Cardiac septum (tissue), 1 donor: Measurements from ENCODE around the gene DNAL4. TPM values are rescaled to one million over a fixed set of nuclear protein-coding genes. Genes with fewer than 3 reads are reported as not detected.

ENCODE experiments used
- DNase-seq: peaks from one replicate; pipeline ENCODE4 v3.0.0-alpha.2; 2020; ENCODE audit warnings: low spot score
- intact Hi-C: fragments of 100-400 bp; cut with DNase I; formaldehyde crosslinking; loops from one replicate; pipeline ENCODE4 v1.14.0; 2022
- total RNA-seq: library from RNA; stranded (reverse); fragmentation: NEBNext Ultra II Directional; extraction: Animal tissue kit (Norgen Biotek cat#: 25700); gene quantifications from one replicate; pipeline ENCODE4 v1.2.1, GENCODE V29; 2021
- donor health status: DM: no; HTN: no; CAD: no.

DNAL4 gene
- total RNA-seq, 1 donor from 2014 or later, result 8.1 TPM

GRCh38 chr22:38733724-38734381, 60.1 kb downstream of the DNAL4 start:
- intact Hi-C loops, result no loop called here
- DNase-seq, result no peak

GRCh38 chr22:38733329-38733723, 60.6 kb downstream of the DNAL4 start:
- no peak for DNase-seq
- intact Hi-C loops, result no loop called here

GRCh38 chr22:38732251-38732815, 61.6 kb downstream of the DNAL4 start:
- DNase-seq, result no peak
- intact Hi-C loops, result no loop called here

GRCh38 chr22:38731703-38732161, 62.2 kb downstream of the DNAL4 start:
- no peak for DNase-seq
- intact Hi-C loops, result no loop called here

- no peak for DNase-seq
- intact Hi-C loops, result no loop called here
Observed at GRCh38 chr22:38730411-38730871, 63.5 kb downstream of the DNAL4 start.

GRCh38 chr22:38729946-38730345, 64.0 kb downstream of the DNAL4 start:
- intact Hi-C loops, result no loop called here

GRCh38 chr22:38728871-38729796, 64.8 kb downstream of the DNAL4 start:
- no peak for DNase-seq
- intact Hi-C loops, result no loop called here

More at GRCh38 chr22:38729946-38730345, 64.0 kb downstream of the DNAL4 start:
- DNase-seq, result no peak

Other genes starting within 250 kb of the DNAL4 start
- gene DMC1, start 224.0 kb downstream of the DNAL4 start, total RNA-seq, result 1.9 TPM
- gene FAM227A, start 137.8 kb downstream of the DNAL4 start, total RNA-seq, result 0.46 TPM
- 36.9 TPM for gene CBY1, start 137.5 kb downstream of the DNAL4 start, total RNA-seq
- 55.7 TPM for gene TOMM22, start 112.2 kb downstream of the DNAL4 start, total RNA-seq
- 24.0 TPM for gene JOSD1, start 93.2 kb downstream of the DNAL4 start, total RNA-seq
- gene GTPBP1, start 88.2 kb downstream of the DNAL4 start, total RNA-seq, result 34.3 TPM
- 130 TPM for gene SUN2, start 38.1 kb downstream of the DNAL4 start, total RNA-seq
- 23.5 TPM for gene NPTXR, start 49.9 kb upstream of the DNAL4 start, total RNA-seq
- gene CBX6, start 78.1 kb upstream of the DNAL4 start, total RNA-seq, result 60.3 TPM
- gene APOBEC3A, start 163.5 kb upstream of the DNAL4 start, total RNA-seq, result 1.7 TPM
- 0.54 TPM for gene APOBEC3B, start 188.2 kb upstream of the DNAL4 start, total RNA-seq
- 22.1 TPM for gene APOBEC3C, start 220.1 kb upstream of the DNAL4 start, total RNA-seq
- 1.3 TPM for gene APOBEC3D, start 227.0 kb upstream of the DNAL4 start, total RNA-seq
- gene APOBEC3F, start 246.7 kb upstream of the DNAL4 start, total RNA-seq, result 5.7 TPM